Loucy (cell line): ENCODE measurements around the gene PIP5K1A.

Source experiments
- H2AFZ ChIP-seq: fragments of 200-600 bp; sonication (generic); 2 replicates; pipeline ENCODE4 v1.6.0; 2016; ENCODE audit warnings: antibody characterized with exemption, mild to moderate bottlenecking, low read length, moderate library complexity
- H3F3A ChIP-seq: fragments of 200-600 bp; 2 replicates; pipeline ENCODE4 v1.6.0; 2016; ENCODE audit warnings: antibody characterized with exemption, low read depth, mild to moderate bottlenecking
- H3K27me3 ChIP-seq: fragments of 200-600 bp; sonication (generic); 2 replicates; pipeline ENCODE4 v1.6.1; 2014; ENCODE audit warnings: low read length, mild to moderate bottlenecking; ENCODE audit not compliant: insufficient read depth, poor library complexity, severe bottlenecking
- H3K36me3 ChIP-seq: fragments of 200-600 bp; sonication (generic); 2 replicates; pipeline ENCODE4 v1.6.1; 2016; ENCODE audit warnings: low read length; ENCODE audit not compliant: insufficient read depth
- H3K4me1 ChIP-seq: fragments of 200-600 bp; sonication (generic); 2 replicates; pipeline ENCODE4 v1.5.1; 2014; ENCODE audit warnings: low read length, mild to moderate bottlenecking; ENCODE audit not compliant: insufficient read depth, poor library complexity, severe bottlenecking
- H3K4me2 ChIP-seq: fragments of 200-600 bp; sonication (generic); 2 replicates; pipeline ENCODE4 v1.6.0; 2014; ENCODE audit warnings: antibody characterized with exemption, low read length, low read depth, mild to moderate bottlenecking; ENCODE audit not compliant: poor library complexity, severe bottlenecking
- H3K4me3 ChIP-seq: fragments of 200-600 bp; sonication (generic); 2 replicates; pipeline ENCODE4 v1.5.1; 2014; ENCODE audit warnings: low read length, mild to moderate bottlenecking, mixed read lengths; ENCODE audit not compliant: poor library complexity, severe bottlenecking
- H3K79me2 ChIP-seq: fragments of 200-600 bp; sonication (generic); 2 replicates; pipeline ENCODE4 v1.6.1; 2014; ENCODE audit warnings: low read length; ENCODE audit not compliant: insufficient read depth
- H3K9ac ChIP-seq: fragments of 200-600 bp; sonication (generic); 2 replicates; pipeline ENCODE4 v1.6.0; 2014; ENCODE audit warnings: mild to moderate bottlenecking, low read depth, low read length, moderate library complexity; ENCODE audit not compliant: poor library complexity, severe bottlenecking
- H3K9me2 ChIP-seq: fragments of 200-600 bp; sonication (generic); replicated peaks from 2 replicates; pipeline ENCODE4 v1.6.1; 2016; ENCODE audit warnings: low read depth, low read length, mixed read lengths
- H3K9me3 ChIP-seq: fragments of 200-600 bp; sonication (generic); 2 replicates; pipeline ENCODE4 v1.6.1; 2014; ENCODE audit warnings: mild to moderate bottlenecking, antibody characterized with exemption, low read length, low read depth; ENCODE audit not compliant: insufficient read depth
- H4K20me1 ChIP-seq: fragments of 200-600 bp; sonication (generic); 2 replicates; pipeline ENCODE4 v1.6.0; 2014; ENCODE audit warnings: antibody characterized with exemption, low read length, mild to moderate bottlenecking; ENCODE audit not compliant: insufficient read depth, poor library complexity, severe bottlenecking
- EZH2phosphoT487 ChIP-seq: fragments of 200-600 bp; IDR thresholded peaks from 2 replicates; pipeline ENCODE4 v1.6.1; 2018; ENCODE audit warnings: antibody characterized with exemption, mild to moderate bottlenecking, moderate library complexity, borderline replicate concordance
- TF ChIP-seq, protein P1 (sequence below): fragments of 200-600 bp; sonication (generic); conservative IDR thresholded peaks from 2 replicates; pipeline ENCODE4 v1.5.1; 2014; ENCODE audit warnings: mild to moderate bottlenecking, antibody characterized with exemption, low read length

The PIP5K1A gene

DNA sequence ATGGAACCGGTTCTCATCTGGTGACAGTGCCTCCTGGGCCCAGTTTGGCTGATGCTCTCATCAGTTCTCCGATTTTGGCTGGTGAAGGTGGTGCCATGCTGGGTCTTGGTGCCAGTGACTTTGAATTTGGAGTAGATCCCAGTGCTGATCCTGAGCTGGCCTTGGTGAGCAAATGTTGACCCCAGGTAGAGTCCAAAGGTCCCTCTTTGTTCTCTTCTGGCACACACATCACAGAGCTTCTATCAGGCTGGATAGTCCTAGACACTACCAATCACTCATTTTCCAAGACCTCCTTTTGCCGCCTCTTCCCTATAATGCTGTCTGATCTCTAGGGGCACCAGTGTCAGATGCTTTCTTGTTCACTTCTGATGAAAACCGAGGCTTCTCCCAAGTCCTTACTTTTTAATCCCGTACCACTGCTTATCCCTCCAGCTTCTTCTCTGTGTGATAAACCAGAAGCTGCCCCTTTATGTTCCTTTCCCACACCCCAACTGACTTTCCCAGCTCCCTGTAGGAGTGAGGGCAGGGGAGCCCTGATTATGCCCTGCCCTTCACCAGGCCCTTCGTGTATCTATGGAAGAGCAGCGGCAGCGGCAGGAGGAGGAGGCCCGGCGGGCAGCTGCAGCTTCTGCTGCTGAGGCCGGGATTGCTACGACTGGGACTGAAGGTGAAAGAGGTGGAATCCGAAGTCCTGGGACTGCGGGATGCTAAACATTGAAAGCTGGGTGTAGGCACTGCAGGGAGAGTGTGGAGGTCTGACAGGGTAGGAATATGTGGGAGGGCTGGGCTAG, 67.3 kb downstream of the PIP5K1A start:
- TF ChIP-seq EZH2phosphoT487 = no peak
- TF ChIP-seq, protein P1, sequence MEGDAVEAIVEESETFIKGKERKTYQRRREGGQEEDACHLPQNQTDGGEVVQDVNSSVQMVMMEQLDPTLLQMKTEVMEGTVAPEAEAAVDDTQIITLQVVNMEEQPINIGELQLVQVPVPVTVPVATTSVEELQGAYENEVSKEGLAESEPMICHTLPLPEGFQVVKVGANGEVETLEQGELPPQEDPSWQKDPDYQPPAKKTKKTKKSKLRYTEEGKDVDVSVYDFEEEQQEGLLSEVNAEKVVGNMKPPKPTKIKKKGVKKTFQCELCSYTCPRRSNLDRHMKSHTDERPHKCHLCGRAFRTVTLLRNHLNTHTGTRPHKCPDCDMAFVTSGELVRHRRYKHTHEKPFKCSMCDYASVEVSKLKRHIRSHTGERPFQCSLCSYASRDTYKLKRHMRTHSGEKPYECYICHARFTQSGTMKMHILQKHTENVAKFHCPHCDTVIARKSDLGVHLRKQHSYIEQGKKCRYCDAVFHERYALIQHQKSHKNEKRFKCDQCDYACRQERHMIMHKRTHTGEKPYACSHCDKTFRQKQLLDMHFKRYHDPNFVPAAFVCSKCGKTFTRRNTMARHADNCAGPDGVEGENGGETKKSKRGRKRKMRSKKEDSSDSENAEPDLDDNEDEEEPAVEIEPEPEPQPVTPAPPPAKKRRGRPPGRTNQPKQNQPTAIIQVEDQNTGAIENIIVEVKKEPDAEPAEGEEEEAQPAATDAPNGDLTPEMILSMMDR = no peak
- no peak overlapping the region for H3K4me2 ChIP-seq
- no peaks in the 10 kb centered on the region for H3K9me3 ChIP-seq
- H2AFZ ChIP-seq = no peak overlapping the region
- H3K79me2 ChIP-seq = no peaks in the 10 kb centered on the region
- H3F3A ChIP-seq = no peaks in the 10 kb centered on the region
- no peak overlapping the region for H3K4me3 ChIP-seq
- no peaks in the 10 kb centered on the region for H4K20me1 ChIP-seq
- H3K4me1 ChIP-seq = no peaks in the 10 kb centered on the region
- H3K36me3 ChIP-seq = peaks cover 41% of the 10 kb centered on the region; the same call in 1 of the 2 replicates
- no peaks in the 10 kb centered on the region for H3K9me2 ChIP-seq
- H3K27me3 ChIP-seq = no peaks in the 10 kb centered on the region
- H3K9ac ChIP-seq = no peak overlapping the region

DNA sequence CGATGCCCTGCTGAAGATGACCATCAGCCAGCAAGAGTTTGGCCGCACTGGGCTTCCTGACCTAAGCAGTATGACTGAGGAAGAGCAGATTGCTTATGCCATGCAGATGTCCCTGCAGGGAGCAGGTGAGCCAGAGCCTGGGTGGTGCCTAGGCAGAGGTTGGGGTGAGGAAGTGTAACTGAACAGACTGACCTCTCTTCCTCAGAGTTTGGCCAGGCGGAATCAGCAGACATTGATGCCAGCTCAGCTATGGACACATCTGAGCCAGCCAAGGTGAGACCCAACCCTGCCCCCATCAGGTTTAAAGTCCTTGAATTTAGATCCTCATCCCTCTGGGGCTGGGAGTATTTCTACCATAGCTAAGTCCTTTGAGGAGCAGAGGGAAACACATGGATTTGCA, 68.0 kb downstream of the PIP5K1A start:
- Histone ChIP-seq H3K4me2 (no peak overlapping the region), H3K27me3 (no peaks in the 10 kb centered on the region), H3K4me1 (no peaks in the 10 kb centered on the region), H3K79me2 (no peaks in the 10 kb centered on the region), H3K9ac (no peak overlapping the region), H2AFZ (no peak overlapping the region), H3K36me3 (peaks cover 41% of the 10 kb centered on the region; the same call in 1 of the 2 replicates), H3K9me2 (no peaks in the 10 kb centered on the region), H4K20me1 (no peaks in the 10 kb centered on the region), H3K4me3 (no peak overlapping the region), H3K9me3 (no peaks in the 10 kb centered on the region), H3F3A (no peaks in the 10 kb centered on the region)
- TF ChIP-seq, protein P1 = no peak
- no peak for TF ChIP-seq EZH2phosphoT487

DNA sequence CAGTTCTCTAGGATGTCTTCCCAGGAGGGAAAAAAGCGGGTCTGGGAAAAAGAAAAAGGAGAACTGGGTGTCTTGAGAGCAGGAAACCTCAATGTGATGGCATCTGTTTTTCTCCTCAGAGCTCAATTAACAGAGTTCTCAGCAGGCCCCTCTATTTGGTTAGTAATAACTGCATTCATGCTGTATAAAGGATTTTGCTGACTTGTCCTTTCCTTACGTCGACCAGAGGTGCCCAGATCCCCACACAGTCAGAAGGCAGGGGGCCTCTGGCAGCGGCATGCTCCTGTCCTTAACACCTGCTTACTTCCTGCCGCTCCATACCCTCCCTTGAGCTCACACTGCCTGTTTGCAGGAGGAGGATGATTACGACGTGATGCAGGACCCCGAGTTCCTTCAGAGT, 68.5 kb downstream of the PIP5K1A start:
- Histone ChIP-seq H3K9me3 (no peaks in the 10 kb centered on the region), H3K9ac (no peak overlapping the region), H3K4me3 (no peak overlapping the region), H2AFZ (no peak overlapping the region), H3K79me2 (no peaks in the 10 kb centered on the region), H3F3A (no peaks in the 10 kb centered on the region), H3K4me2 (no peak overlapping the region), H3K9me2 (no peaks in the 10 kb centered on the region), H3K27me3 (no peaks in the 10 kb centered on the region), H4K20me1 (no peaks in the 10 kb centered on the region), H3K4me1 (no peaks in the 10 kb centered on the region), H3K36me3 (peaks cover 41% of the 10 kb centered on the region; the same call in 1 of the 2 replicates)
- TF ChIP-seq EZH2phosphoT487 = no peak
- TF ChIP-seq, protein P1 = no peak
